GM18511 (cell line): ENCODE data around the gene ZNF329.
"Not testable (repeated sequence)": the region's sequence is repeated elsewhere in the genome, so short reads cannot be mapped to it uniquely, and the experiment has no call there.

Source experiments
- ATAC-seq: cut with Tn5 transposase; IDR thresholded peaks from one replicate; pipeline ENCODE4 v1.9.1; 2021; ENCODE audit warnings: mild to moderate bottlenecking, moderate library complexity; ENCODE audit not compliant: unreplicated experiment

The ZNF329 gene

GRCh38 chr19:58150328-58150921 is at the start of gene ZNF329:
ZNF329 (minus strand) TSS chr19:58150789; CDS start chr19:58129503, 21,286 bp downstream.
- ATAC-seq: peak; percentile 77

- ATAC-seq: no peak
Observed at GRCh38 chr19:58196901-58197616, 46.5 kb upstream of the ZNF329 start.

- ATAC-seq: no peak
Observed at GRCh38 chr19:58183817-58184215, 33.2 kb upstream of the ZNF329 start.

- peak; percentile 89 for ATAC-seq
Observed at GRCh38 chr19:58182989-58183816, 32.6 kb upstream of the ZNF329 start, which contains the start of gene ZNF274. ZNF274 (plus strand) TSS chr19:58183061; CDS start chr19:58183966, 905 bp downstream.

- no peak for ATAC-seq
Observed at GRCh38 chr19:58182577-58182988, 32.0 kb upstream of the ZNF329 start.

GRCh38 chr19:58181902-58182576 is 31.4 kb upstream of the ZNF329 start:
- no peak for ATAC-seq

- ATAC-seq: no peak
Observed at GRCh38 chr19:58170860-58171259, 20.3 kb upstream of the ZNF329 start.

GRCh38 chr19:58166708-58167280 is 16.2 kb upstream of the ZNF329 start:
- ATAC-seq: no peak

GRCh38 chr19:58166268-58166667 is 15.7 kb upstream of the ZNF329 start:
- ATAC-seq: no peak

- no peak for ATAC-seq
Observed at GRCh38 chr19:58157045-58157728, 6.6 kb upstream of the ZNF329 start.

GRCh38 chr19:58154679-58155648 is 4.4 kb upstream of the ZNF329 start:
- ATAC-seq: peak; percentile 57

GRCh38 chr19:58154287-58154678 is 3.7 kb upstream of the ZNF329 start:
- ATAC-seq: no peak

GRCh38 chr19:58153386-58153785 is 2.8 kb upstream of the ZNF329 start:
- no peak for ATAC-seq

- not testable (repeated sequence) for ATAC-seq
Observed at GRCh38 chr19:58147475-58147874, 3.1 kb downstream of the ZNF329 start.

GRCh38 chr19:58145849-58146248 is 4.7 kb downstream of the ZNF329 start:
- ATAC-seq: no peak

GRCh38 chr19:58134244-58134643 is 16.3 kb downstream of the ZNF329 start:
- ATAC-seq: no peak

GRCh38 chr19:58129284-58129683 is 21.3 kb downstream of the ZNF329 start:
- ATAC-seq: no peak

GRCh38 chr19:58128041-58128685 is 22.4 kb downstream of the ZNF329 start:
- no peak for ATAC-seq
